NCI-H345 (cell line): ENCODE data around the gene CPM.
"Not testable (repeated sequence)": the region's sequence is repeated elsewhere in the genome, so short reads cannot be mapped to it uniquely, and the experiment has no call there.

ENCODE experiments used
- DNase-seq: peaks from one replicate; lab custom pipeline; 2025; lab: John Stamatoyannopoulos, UW

The CPM gene

GRCh38 chr12:68851592-68852306, 81.2 kb downstream of the CPM start:
- DNase-seq, result no peak

DNA sequence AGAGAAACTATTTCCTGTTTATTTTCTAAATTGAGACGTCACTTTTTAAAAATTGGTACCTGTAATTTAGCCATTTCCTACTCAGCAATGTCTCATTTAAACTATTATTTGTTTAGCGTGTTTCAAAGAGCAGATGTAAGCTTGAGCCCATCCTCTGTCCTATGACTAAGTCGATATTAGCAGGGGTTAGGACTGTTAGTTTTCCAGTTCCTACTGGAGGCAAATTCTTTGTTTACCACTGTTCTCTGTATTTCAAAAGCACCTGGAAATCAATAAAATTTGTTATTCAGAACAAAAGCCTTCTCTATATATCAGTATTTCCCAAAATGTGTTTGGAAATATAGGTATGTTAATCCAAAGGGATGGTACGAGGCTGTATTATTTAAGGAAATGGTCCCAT, 82.6 kb downstream of the CPM start:
- DNase-seq, result no peak

GRCh38 chr12:68846811-68847210, 86.2 kb downstream of the CPM start:
- DNase-seq, result no peak

GRCh38 chr12:68844788-68845695, 87.9 kb downstream of the CPM start:
- no peak for DNase-seq

DNA sequence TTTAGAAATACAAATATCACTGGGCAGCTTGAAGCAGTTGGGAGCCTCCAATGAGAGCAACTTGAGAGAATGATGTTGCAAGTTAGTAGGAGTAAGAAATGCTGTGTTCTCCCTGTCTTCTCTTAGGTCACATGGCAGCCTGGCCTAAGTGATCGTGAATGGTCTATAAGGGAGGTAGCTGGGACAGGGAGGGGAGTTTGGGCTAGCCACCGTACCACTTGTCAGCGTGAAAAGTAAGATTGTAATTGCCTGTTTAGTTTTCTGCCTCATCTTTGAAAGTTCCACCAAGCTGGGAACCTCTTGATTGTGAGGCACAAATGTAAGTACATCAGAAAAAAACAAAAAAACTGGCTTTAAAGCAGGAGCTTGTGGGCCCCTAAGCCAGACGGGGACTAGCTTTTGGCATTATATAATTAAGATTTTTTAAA, 88.6 kb downstream of the CPM start:
- DNase-seq, result no peak

DNA sequence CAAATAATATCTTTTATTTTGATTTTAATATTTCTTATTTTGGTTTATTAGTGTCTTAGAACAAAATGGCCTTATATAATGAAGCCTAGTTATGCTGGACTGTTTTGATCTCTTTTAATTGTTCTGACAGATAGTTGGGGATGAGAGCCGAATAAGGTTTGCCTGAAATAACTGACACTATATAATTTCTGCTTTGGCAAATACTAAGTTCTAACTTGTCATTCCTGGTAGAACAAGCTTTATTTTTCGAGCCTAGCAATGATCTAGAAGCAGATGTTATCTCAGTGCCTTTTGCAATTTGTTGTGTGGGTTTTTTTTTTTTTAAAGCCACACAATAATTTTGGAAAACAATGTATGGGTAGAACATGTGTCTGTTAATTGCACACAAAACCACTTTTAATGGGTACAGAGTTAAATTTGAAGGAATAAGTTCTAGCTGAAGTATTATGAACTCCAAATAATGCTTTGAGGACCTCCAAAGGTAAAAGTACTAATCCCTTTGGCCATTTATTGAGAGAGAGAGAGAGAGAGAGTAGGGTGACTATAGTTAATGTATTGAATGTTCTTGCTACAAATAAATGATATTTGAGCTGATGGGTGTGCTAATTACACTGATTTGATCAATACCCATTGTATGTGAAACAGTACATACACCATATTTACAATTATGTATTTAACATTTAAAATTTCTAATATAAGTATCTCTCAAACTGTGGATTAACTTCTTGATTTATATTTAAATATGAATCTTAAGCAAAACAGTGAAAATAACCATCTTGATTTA, 90.0 kb downstream of the CPM start:
- no peak for DNase-seq

DNA sequence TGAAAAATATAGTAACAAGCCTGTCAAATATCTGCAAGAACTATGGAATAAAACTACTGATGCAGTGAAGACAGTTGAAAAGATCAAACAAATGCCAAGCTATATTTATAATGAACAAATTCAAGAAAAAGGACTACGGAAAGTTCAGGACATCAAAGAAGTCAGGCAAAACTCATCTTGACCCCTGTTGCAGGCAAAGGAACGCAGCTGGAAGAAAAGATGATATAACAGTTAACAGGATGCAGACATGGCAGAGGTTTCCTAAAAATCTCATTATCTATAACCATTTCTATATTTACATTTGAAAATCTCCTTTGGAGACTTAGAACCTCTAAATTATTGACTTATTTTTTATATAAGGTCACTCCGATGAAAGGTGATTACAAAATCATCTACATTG, 90.8 kb downstream of the CPM start:
- no peak for DNase-seq

GRCh38 chr12:68841717-68842116, 91.3 kb downstream of the CPM start:
- DNase-seq, result no peak

DNA sequence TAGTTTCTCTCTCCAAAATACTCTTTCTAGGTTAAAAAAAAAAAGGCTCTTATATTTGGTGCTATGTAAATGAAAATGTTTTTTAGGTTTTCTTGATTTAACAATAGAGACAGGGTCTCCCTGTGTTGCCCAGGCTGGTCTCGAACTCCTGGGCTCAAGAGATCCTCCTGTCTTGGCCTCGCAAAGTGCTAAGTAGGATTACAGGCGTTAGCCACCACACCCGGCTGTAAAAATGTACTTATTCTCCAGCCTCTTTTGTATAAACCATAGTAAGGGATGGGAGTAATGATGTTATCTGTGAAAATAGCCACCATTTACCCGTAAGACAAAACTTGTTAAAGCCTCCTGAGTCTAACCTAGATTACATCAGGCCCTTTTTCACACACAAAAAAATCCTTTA, 91.8 kb downstream of the CPM start:
- DNase-seq, result not testable (repeated sequence)

DNA sequence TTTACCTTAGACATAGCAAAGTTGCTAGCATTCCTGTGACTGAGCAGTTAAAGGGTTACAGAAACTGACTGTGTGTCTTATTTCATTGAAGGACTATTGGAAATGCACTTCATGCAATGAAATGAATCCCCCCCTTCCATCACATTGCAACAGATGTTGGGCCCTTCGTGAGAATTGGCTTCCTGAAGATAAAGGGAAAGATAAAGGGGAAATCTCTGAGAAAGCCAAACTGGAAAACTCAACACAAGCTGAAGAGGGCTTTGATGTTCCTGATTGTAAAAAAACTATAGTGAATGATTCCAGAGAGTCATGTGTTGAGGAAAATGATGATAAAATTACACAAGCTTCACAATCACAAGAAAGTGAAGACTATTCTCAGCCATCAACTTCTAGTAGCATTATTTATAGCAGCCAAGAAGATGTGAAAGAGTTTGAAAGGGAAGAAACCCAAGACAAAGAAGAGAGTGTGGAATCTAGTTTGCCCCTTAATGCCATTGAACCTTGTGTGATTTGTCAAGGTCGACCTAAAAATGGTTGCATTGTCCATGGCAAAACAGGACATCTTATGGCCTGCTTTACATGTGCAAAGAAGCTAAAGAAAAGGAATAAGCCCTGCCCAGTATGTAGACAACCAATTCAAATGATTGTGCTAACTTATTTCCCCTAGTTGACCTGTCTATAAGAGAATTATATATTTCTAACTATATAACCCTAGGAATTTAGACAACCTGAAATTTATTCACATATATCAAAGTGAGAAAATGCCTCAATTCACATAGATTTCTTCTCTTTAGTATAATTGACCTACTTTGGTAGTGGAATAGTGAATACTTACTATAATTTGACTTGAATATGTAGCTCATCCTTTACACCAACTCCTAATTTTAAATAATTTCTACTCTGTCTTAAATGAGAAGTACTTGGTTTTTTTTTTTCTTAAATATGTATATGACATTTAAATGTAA, 93.5 kb downstream of the CPM start:
- no peak for DNase-seq

GRCh38 chr12:68838046-68838886, 94.7 kb downstream of the CPM start:
- DNase-seq, result no peak

DNA sequence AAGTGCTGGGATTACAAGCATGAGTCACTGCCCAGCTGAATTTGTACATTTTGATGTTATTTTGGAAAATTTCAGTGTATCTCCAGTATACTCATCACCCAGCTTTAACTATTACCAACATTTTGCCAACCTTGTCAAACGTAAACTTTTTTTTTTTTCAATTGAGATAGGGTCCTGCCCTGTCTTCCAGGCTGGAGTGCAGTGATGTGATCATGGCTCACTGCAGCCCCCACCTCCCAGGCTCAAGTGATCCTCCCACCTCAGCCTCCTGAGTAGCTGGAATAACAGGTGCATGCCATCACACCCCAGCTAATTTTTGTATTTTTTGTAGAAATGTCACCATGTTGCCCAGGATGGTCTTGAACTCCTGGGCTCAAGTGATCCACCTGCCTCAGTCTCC, 95.8 kb downstream of the CPM start:
- no peak for DNase-seq

DNA sequence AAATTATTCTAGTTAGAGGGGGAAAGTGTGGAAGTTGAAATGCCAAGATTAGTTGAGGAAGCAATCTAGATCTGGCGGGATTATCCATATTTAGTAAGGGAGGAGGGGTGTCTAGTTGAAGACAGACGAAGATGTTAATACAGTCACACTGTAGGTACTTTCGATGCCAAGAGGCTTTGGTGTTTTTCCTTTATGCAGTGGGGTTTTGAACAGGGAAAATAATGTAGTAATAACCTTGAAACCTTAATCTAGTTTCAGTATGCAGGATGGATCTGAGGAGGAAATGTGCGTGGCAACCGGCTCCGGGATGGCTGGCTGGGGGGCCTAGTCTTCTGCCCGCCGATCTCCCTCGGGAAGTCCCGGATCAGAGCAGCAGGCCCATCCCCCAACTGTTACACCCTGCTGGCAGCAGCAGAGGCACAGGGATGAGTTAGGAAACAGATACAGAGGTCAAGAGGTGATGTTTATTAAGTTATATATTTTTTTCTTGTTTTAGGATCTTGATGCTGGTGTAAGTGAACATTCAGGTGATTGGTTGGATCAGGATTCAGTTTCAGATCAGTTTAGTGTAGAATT, 97.5 kb downstream of the CPM start:
- no peak for DNase-seq

- no peak for DNase-seq
Measured at GRCh38 chr12:68833508-68833907, 99.5 kb downstream of the CPM start.

GRCh38 chr12:68832504-68832867, 100.5 kb downstream of the CPM start:
- DNase-seq, result peak; percentile 20

GRCh38 chr12:68831751-68832503, 101.0 kb downstream of the CPM start:
- DNase-seq, result no peak

DNA sequence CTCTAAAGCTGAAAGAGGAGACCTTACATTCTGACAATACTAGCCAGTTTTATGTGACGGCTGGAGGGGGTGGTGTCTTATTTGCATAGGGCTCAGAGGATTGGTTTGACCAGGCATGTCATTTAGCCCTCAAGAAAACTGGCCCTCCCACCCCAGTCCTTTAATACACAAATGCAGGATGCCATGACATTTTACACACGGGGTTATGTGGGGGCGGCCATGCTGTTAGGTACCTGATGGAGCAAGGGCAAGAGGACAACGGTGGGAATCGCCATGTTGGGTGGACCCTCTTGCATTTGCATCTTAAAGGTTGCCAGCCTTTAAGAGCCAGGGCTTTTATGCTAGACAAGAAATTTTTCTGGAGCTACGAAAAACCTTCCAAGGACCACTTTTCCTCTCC, 101.7 kb downstream of the CPM start:
- no peak for DNase-seq

DNA sequence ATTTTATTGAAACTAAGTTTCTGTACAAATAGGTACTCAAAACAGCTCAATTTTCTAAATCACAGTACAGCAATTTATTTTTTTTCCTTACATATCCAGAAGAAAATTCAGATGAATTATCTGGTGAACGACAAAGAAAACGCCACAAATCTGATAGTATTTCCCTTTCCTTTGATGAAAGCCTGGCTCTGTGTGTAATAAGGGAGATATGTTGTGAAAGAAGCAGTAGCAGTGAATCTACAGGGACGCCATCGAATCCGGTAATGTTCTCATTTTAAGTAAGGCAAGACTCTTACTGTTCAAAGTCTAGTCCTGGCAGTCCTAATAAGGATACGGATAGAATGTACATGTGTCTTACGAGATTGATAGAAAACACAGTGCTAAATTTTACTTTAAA, 104.3 kb downstream of the CPM start:
- DNase-seq, result no peak

- no peak for DNase-seq
Measured at GRCh38 chr12:68827895-68828671, 104.9 kb downstream of the CPM start.
